Lower lobe of right lung (tissue), 2 donors: ENCODE data around the gene MAPT. TPM values are rescaled to one million over a fixed set of nuclear protein-coding genes. Genes with fewer than 3 reads are reported as not detected.

Experiments
- ATAC-seq, 2 donors: fragments of 200-7000 bp; cut with Tn5 transposase; one replicate each; pipeline ENCODE4 v1.9.1; 2020 to 2022; ENCODE audit warnings: mild to moderate bottlenecking in 2 of 2, moderate library complexity in 2 of 2
- DNase-seq: peaks from one replicate; pipeline ENCODE4 v3.0.0-alpha.2; 2020
- H3K27ac ChIP-seq: fragments of 200-600 bp; one replicate; pipeline ENCODE4 v1.8.0; 2022
- H3K27me3 ChIP-seq: fragments of 200-600 bp; one replicate; pipeline ENCODE4 v1.8.0; 2022; ENCODE audit warnings: low read depth
- H3K36me3 ChIP-seq: fragments of 200-600 bp; one replicate; pipeline ENCODE4 v1.8.0; 2022; ENCODE audit warnings: mild to moderate bottlenecking
- H3K4me1 ChIP-seq: fragments of 200-600 bp; one replicate; pipeline ENCODE4 v1.8.0; 2022
- H3K4me3 ChIP-seq: fragments of 200-600 bp; one replicate; pipeline ENCODE4 v1.8.0; 2022; ENCODE audit warnings: mild to moderate bottlenecking
- H3K9me3 ChIP-seq: fragments of 200-600 bp; one replicate; pipeline ENCODE4 v1.8.0; 2022
- intact Hi-C: fragments of 100-400 bp; cut with DNase I; formaldehyde crosslinking; loops from one replicate; pipeline ENCODE4 v1.11.0; 2022
- total RNA-seq: library from RNA; stranded (reverse); fragmentation: NEBNext Ultra II Directional; extraction: Animal tissue kit (Norgen Biotek cat#: 25700); gene quantifications from one replicate; pipeline ENCODE4 v1.2.1, GENCODE V29; 2021
- TF ChIP-seq, protein P1 (sequence below): fragments of 200-600 bp; IDR thresholded peaks from one replicate; pipeline ENCODE4 v1.8.0; 2022; ENCODE audit warnings: antibody characterized with exemption, mild to moderate bottlenecking
- donor health status: DM: no; HTN: yes; CAD: no; lungs with severe emphysema.

The MAPT gene
- total RNA-seq, 1 donor from 2014 or later, result 5.5 TPM

DNA sequence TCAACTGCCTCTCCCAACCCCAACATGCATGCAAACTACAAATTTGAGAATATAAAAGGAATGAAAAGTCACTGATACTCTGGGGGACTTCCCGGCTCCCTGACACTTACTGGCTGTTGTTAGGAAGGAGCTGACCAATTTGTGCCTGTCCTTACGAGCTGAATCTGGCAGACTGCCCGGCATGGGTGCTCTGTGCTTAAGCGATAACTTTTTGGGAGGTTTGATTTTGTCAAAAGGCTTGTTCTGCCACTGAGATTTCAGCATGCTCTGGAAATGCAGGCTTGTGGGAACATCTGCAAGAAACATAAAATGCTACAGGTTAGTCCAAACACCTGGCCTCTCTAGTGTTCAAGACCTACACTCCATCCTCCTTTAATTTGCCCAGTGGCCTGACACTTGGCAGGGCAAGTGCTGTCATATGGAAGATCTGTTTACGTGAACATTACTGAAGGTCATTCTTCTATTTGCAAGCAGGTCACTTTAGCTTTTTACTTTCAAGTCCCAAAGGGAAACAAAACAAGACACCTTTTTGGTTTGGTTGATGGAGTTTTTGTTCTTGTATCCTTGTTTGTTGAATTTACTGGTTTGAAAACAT, 145.3 kb downstream of the MAPT start:
- intact Hi-C loops, result loop anchor here (10.0 kb wide), 1 partner anchor 155 kb away; the partner anchor contains the start of gene KANSL1
- no peak for DNase-seq
- ATAC-seq, result no peak
- H3K27me3 ChIP-seq, result no peaks in the 10 kb centered on the region
- H3K36me3 ChIP-seq, result peaks cover 85% of the 10 kb centered on the region
- H3K27ac ChIP-seq, result no peak overlapping the region
- H3K4me3 ChIP-seq, result no peak overlapping the region
- TF ChIP-seq, protein P1, sequence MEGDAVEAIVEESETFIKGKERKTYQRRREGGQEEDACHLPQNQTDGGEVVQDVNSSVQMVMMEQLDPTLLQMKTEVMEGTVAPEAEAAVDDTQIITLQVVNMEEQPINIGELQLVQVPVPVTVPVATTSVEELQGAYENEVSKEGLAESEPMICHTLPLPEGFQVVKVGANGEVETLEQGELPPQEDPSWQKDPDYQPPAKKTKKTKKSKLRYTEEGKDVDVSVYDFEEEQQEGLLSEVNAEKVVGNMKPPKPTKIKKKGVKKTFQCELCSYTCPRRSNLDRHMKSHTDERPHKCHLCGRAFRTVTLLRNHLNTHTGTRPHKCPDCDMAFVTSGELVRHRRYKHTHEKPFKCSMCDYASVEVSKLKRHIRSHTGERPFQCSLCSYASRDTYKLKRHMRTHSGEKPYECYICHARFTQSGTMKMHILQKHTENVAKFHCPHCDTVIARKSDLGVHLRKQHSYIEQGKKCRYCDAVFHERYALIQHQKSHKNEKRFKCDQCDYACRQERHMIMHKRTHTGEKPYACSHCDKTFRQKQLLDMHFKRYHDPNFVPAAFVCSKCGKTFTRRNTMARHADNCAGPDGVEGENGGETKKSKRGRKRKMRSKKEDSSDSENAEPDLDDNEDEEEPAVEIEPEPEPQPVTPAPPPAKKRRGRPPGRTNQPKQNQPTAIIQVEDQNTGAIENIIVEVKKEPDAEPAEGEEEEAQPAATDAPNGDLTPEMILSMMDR, result no peak
- H3K4me1 ChIP-seq, result peaks cover 29% of the 10 kb centered on the region
- H3K9me3 ChIP-seq, result no peaks in the 10 kb centered on the region

DNA sequence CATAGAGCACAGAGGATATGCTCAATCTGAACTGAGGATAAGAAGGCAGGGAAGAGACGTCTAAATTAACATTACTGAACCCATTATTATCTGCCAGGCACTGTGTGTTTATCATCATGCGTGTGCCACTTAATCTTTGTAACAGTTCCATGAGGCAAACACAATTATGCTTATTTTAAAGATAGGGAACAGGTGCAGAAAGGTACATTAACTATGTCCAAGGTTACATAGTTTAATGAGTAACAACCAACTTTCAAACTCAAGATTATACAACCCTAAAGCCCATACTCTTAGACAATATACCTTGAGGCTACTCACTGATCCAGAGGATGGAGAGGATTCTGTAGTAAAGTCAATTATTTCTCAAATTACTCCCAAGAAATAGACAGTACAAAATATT, 147.9 kb downstream of the MAPT start:
- DNase-seq (no peak), ATAC-seq (no peak)
- TF ChIP-seq, protein P1, result no peak
- Histone ChIP-seq H3K9me3 (no peaks in the 10 kb centered on the region), H3K27ac (no peak overlapping the region), H3K4me3 (no peak overlapping the region), H3K4me1 (peaks cover 45% of the 10 kb centered on the region), H3K27me3 (no peaks in the 10 kb centered on the region), H3K36me3 (peaks cover 74% of the 10 kb centered on the region)
- intact Hi-C loops, result loop anchor here (10.0 kb wide), 1 partner anchor 153 kb away; the partner anchor contains the start of gene KANSL1

DNA sequence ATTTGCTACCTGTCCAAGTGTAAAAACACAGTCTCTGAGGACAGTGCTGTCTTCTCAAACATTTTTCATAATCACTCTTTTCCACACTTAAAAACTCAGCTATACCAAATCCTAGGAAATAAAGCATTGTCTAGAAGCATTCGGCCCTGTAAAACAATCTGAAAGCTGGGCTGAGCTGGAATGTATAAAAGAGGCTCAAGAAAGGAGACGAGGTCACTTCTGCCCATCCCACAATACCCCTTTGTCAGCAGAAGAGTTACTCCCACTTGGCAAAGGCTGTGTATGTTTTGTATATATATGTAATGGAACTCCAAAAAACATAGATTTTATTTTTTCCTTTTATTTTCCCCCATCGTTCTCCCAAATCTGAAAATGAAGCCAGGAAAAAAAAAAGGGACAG, 148.6 kb downstream of the MAPT start:
- no peak overlapping the region for H3K4me3 ChIP-seq
- intact Hi-C loops, result loop anchor here (10.0 kb wide), 1 partner anchor 152 kb away; the partner anchor contains the start of gene KANSL1
- TF ChIP-seq, protein P1, result no peak
- no peaks in the 10 kb centered on the region for H3K9me3 ChIP-seq
- ATAC-seq (no peak), DNase-seq (no peak)
- peaks cover 45% of the 10 kb centered on the region for H3K4me1 ChIP-seq
- peaks cover 74% of the 10 kb centered on the region for H3K36me3 ChIP-seq
- no peaks in the 10 kb centered on the region for H3K27me3 ChIP-seq
- peak overlapping the region; percentile 19 for H3K27ac ChIP-seq

DNA sequence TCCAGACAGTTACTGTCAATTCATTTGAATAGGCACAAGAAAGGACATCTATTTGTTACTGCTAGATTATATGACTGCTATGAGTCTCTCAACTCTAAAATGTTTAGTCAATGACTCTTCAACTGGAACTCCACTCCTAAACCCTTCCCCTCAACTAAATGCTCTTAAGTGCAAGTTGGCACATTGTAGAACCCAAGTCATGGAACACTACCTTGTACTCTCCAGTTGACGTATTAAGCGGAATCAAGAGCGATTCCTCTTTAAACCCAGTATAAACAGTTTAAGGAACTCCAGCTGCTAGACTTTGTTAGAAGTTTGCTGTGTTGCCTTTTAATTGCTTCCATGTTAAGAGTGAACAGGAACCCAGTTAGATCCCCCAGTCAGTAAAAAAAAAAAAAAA, 149.3 kb downstream of the MAPT start:
- intact Hi-C loops, result loop anchor here (10.0 kb wide), 1 partner anchor 151 kb away; the partner anchor contains the start of gene KANSL1
- Histone ChIP-seq H3K4me3 (no peak overlapping the region), H3K27ac (peak overlapping the region; percentile 19), H3K27me3 (no peaks in the 10 kb centered on the region), H3K9me3 (no peaks in the 10 kb centered on the region), H3K36me3 (peaks cover 74% of the 10 kb centered on the region), H3K4me1 (peaks cover 45% of the 10 kb centered on the region)
- DNase-seq, result no peak
- ATAC-seq, result peak; percentile 83 to 92
- TF ChIP-seq, protein P1, result no peak

DNA sequence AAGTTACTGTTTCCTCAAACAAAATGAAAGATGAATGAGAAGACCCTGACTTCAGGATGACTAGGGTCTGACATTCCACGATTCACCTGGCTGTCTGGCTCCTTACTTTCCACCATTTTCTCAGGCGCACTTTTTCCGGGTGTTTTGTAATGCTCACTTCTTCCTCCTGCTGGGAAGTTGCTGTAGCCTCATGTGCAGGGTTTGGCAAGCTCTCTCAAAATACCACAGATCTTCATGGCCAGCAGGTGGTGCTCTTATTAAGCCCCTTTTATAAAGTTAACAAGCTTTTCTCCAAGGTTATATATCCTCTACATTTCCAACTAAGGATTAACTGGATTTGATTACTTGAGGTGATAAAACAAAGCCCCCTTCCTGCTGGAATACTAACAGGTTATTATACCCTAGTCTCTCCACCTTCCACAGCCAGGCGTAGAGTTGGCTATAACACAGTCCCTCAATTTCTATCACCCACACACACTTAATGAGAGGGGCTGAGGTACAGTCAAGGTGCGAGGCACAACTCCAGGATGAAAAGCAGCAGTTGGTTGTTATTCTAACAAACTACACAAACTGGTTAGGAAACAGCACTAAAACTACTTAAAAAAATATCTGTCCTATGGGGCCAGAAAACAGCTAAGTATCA, 150.1 kb downstream of the MAPT start:
- intact Hi-C loops, result loop anchor here (10.0 kb wide), 1 partner anchor 150 kb away; the partner anchor contains the start of gene KANSL1
- Histone ChIP-seq H3K27ac (peak overlapping the region; percentile 19), H3K4me3 (no peak overlapping the region), H3K4me1 (peaks cover 43% of the 10 kb centered on the region), H3K27me3 (no peaks in the 10 kb centered on the region), H3K36me3 (peaks cover 74% of the 10 kb centered on the region), H3K9me3 (no peaks in the 10 kb centered on the region)
- DNase-seq (no peak), ATAC-seq (peak; percentile 91)
- TF ChIP-seq, protein P1, result peak; percentile 82
